Measurements from ENCODE around the gene CHST10. TPM values are rescaled to one million over a fixed set of nuclear protein-coding genes. Genes with fewer than 3 reads are reported as not detected.

Gene CHST10
- total RNA-seq, 1 experiment from 2014 or later, result 24.4 TPM

- peak overlapping the region; percentile 92 for H3K4me3 Mint-ChIP-seq
- no peak for TF ChIP-seq CREB1 (CRISPR knock-in tag; IDR thresholded peaks at IDR 0.05)
- TF ChIP-seq, protein P1, sequence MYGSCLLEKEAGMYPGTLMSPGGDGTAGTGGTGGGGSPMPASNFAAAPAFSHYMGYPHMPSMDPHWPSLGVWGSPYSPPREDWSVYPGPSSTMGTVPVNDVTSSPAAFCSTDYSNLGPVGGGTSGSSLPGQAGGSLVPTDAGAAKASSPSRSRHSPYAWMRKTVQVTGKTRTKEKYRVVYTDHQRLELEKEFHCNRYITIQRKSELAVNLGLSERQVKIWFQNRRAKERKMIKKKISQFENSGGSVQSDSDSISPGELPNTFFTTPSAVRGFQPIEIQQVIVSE (CRISPR knock-in tag; IDR thresholded peaks at IDR 0.05; ENCODE audit: borderline replicate concordance), result no peak
- TF ChIP-seq TEAD1 (CRISPR knock-in tag; IDR thresholded peaks at IDR 0.05), result no peak
- no peak for TF ChIP-seq MAX (CRISPR knock-in tag; IDR thresholded peaks at IDR 0.05)
- no peak for TF ChIP-seq FOXJ3 (CRISPR knock-in tag; IDR thresholded peaks at IDR 0.05; ENCODE audit: borderline replicate concordance)
- TF ChIP-seq NFYB (CRISPR knock-in tag; conservative IDR thresholded peaks at IDR 0.05; ENCODE audit: low read depth), result no peak
- no peak for TF ChIP-seq MXD4 (CRISPR knock-in tag; IDR thresholded peaks at IDR 0.05; ENCODE audit: borderline replicate concordance)
- no peak for TF ChIP-seq ZNF317 (CRISPR knock-in tag; IDR thresholded peaks at IDR 0.05; ENCODE audit: borderline replicate concordance, low read depth)
- no peak for TF ChIP-seq ZNF423 (CRISPR knock-in tag; IDR thresholded peaks at IDR 0.05)
- no peak for TF ChIP-seq GABPB1 (CRISPR knock-in tag; IDR thresholded peaks at IDR 0.05)
- no peak for TF ChIP-seq NR1H2 (CRISPR knock-in tag; IDR thresholded peaks at IDR 0.05)
- TF ChIP-seq, protein P2, sequence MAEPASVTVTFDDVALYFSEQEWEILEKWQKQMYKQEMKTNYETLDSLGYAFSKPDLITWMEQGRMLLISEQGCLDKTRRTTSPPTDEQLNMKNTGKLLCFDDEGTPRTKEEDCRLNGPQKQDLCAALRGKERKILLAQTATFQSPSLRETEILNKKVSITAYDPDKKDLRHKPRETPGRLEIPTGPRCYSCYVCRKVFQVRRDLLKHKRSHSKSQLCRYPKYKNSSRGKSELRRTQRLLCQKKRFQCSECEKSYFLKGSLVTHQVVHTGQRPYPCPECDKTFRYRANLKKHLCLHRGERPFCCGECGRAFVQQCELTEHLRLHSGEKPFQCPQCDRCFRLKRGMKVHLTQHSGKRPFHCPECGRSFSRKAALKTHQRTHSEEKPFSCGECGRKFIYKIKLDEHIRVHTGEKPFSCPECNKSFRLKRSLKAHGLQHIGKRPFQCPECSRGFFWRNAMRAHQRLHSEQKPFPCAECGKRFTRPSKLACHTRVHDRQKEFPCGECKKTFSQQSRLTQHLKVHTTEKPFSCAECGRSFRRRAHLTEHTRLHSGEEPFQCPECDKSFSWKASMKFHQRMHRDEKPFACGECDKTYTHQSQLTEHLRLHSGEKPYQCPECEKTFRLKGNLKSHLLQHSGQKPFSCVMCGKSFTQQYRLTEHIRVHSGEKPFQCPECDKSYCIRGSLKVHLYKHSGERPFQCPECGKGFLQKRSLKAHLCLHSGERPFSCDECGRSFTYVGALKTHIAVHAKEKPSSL (CRISPR knock-in tag; conservative IDR thresholded peaks at IDR 0.05), result no peak
- no peak for TF ChIP-seq ZNF121 (CRISPR knock-in tag; IDR thresholded peaks at IDR 0.05)
- no peak for TF ChIP-seq NR3C1 (CRISPR knock-in tag; conservative IDR thresholded peaks at IDR 0.05; ENCODE audit: low read depth)
- no peak for TF ChIP-seq PRDM15 (CRISPR knock-in tag; IDR thresholded peaks at IDR 0.05)
- no peak for TF ChIP-seq ZNF512 (CRISPR knock-in tag; IDR thresholded peaks at IDR 0.05; ENCODE audit: borderline replicate concordance)
- TF ChIP-seq, protein P3, sequence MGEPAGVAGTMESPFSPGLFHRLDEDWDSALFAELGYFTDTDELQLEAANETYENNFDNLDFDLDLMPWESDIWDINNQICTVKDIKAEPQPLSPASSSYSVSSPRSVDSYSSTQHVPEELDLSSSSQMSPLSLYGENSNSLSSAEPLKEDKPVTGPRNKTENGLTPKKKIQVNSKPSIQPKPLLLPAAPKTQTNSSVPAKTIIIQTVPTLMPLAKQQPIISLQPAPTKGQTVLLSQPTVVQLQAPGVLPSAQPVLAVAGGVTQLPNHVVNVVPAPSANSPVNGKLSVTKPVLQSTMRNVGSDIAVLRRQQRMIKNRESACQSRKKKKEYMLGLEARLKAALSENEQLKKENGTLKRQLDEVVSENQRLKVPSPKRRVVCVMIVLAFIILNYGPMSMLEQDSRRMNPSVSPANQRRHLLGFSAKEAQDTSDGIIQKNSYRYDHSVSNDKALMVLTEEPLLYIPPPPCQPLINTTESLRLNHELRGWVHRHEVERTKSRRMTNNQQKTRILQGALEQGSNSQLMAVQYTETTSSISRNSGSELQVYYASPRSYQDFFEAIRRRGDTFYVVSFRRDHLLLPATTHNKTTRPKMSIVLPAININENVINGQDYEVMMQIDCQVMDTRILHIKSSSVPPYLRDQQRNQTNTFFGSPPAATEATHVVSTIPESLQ (CRISPR knock-in tag; IDR thresholded peaks at IDR 0.05), result no peak
- TF ChIP-seq AFF4 (CRISPR knock-in tag; IDR thresholded peaks at IDR 0.05; ENCODE audit: borderline replicate concordance), result no peak
- no peak for TF ChIP-seq SP1 (CRISPR knock-in tag; conservative IDR thresholded peaks at IDR 0.05)
- H3K9me3 Mint-ChIP-seq, result no peaks in the 10 kb centered on the region
- peak overlapping the region; percentile 55; the same call in 1 of the 2 replicates for H3K27ac Mint-ChIP-seq
- no peaks in the 10 kb centered on the region for H3K36me3 Mint-ChIP-seq
- no peaks in the 10 kb centered on the region for H3K27me3 Mint-ChIP-seq (ENCODE audit: low read depth)
- ChIA-PET CTCF (interaction anchor here (1.1 to 3.5 kb wide), 4 partner anchors 9 to 154 kb away, joined by 3 to 23 read pairs (median 4); no protein-coding TSS in a partner anchor), POLR2A (interaction anchor here (1.7 kb wide), 1 partner anchor 147 kb away, joined by 4 read pairs; the partner anchor contains the start of gene PDCL3)
- ATAC-seq, result no peak
- H3K4me1 Mint-ChIP-seq, result peaks cover 60% of the 10 kb centered on the region
- no peak for DNase-seq (ENCODE audit: low spot score)
Observed at GRCh38 chr2:100416397-100416934, 1.0 kb downstream of the CHST10 start.

All from WTC11 (cell line).